Erythroblast (primary cell): Measurements from ENCODE around the gene EPB41L2.

Experiments
- GATA1 ChIP-seq: IDR thresholded peaks from 2 replicates; pipeline ENCODE4 v1.6.1; 2011; ENCODE audit warnings: low read depth, mild to moderate bottlenecking, control low read depth, low read length, moderate library complexity
- POLR2A ChIP-seq: IDR thresholded peaks from 2 replicates; pipeline ENCODE4 v1.6.1; 2011; ENCODE audit warnings: mild to moderate bottlenecking, low read length

GRCh38 chr6:130968476-130968875 lies 94.6 kb downstream of the EPB41L2 start:
- no peak for TF ChIP-seq POLR2A
- no peak for TF ChIP-seq GATA1
